ENCODE results near the gene MESP2.

Gene MESP2

GRCh38 chr15:89802986-89803824, 27.1 kb downstream of the MESP2 start:
- DNase-seq = no peak

- DNase-seq = no peak
Observed at GRCh38 chr15:89803941-89804800, 28.0 kb downstream of the MESP2 start.

GRCh38 chr15:89805241-89806209, 29.4 kb downstream of the MESP2 start:
- no peak for DNase-seq

GRCh38 chr15:89806210-89806558, 30.1 kb downstream of the MESP2 start:
- DNase-seq = no peak

- DNase-seq = no peak
Observed at GRCh38 chr15:89806559-89807550, 30.7 kb downstream of the MESP2 start.

GRCh38 chr15:89807689-89808088, 31.6 kb downstream of the MESP2 start:
- no peak for DNase-seq

- DNase-seq = no peak
Observed at GRCh38 chr15:89808160-89808870, 32.2 kb downstream of the MESP2 start.

GRCh38 chr15:89809093-89809786, 33.1 kb downstream of the MESP2 start:
- no peak for DNase-seq

- no peak for DNase-seq
Observed at GRCh38 chr15:89809787-89810148, 33.6 kb downstream of the MESP2 start.

- DNase-seq = no peak
Observed at GRCh38 chr15:89810837-89811236, 34.7 kb downstream of the MESP2 start.

- DNase-seq = no peak
Observed at GRCh38 chr15:89812011-89812846, 36.1 kb downstream of the MESP2 start.

- DNase-seq = no peak
Observed at GRCh38 chr15:89812847-89813320, 36.8 kb downstream of the MESP2 start.

- no peak for DNase-seq
Observed at GRCh38 chr15:89813381-89814111, 37.4 kb downstream of the MESP2 start.

- DNase-seq = no peak
Observed at GRCh38 chr15:89814112-89814742, 38.1 kb downstream of the MESP2 start.

- no peak for DNase-seq
Observed at GRCh38 chr15:89815769-89816168, 39.6 kb downstream of the MESP2 start.

- no peak for DNase-seq
Observed at GRCh38 chr15:89817701-89818280, 41.7 kb downstream of the MESP2 start.

- DNase-seq = no peak
Observed at GRCh38 chr15:89818287-89818686, 42.2 kb downstream of the MESP2 start.
